Right cardiac atrium (tissue), 5 donors: Measurements from ENCODE around the gene CAMK2G. TPM values are rescaled to one million over a fixed set of nuclear protein-coding genes. Genes with fewer than 3 reads are reported as not detected.

Experiments
- ATAC-seq, 2 donors: fragments of 200-7000 bp; cut with Tn5 transposase; one replicate each; pipeline versions ENCODE4 v1.8.0 to v1.9.1; 2020; ENCODE audit warnings: moderate library complexity in 2 of 2, mild to moderate bottlenecking in 1 of 2
- DNase-seq, 3 donors: peaks; one replicate each; pipeline ENCODE4 v3.0.0-alpha.2; 2020
- H3K27ac ChIP-seq: one replicate; pipeline ENCODE4 v1.5.1; 2013; ENCODE audit warnings: mild to moderate bottlenecking, low read length, control low read depth, moderate library complexity
- H3K27me3 ChIP-seq: one replicate; pipeline ENCODE4 v1.6.1; 2013; ENCODE audit not compliant: control insufficient read depth, insufficient read depth
- H3K4me1 ChIP-seq: one replicate; pipeline ENCODE4 v1.6.1; 2013; ENCODE audit warnings: low read length; ENCODE audit not compliant: control insufficient read depth, insufficient read depth
- H3K4me3 ChIP-seq: one replicate; pipeline ENCODE4 v1.5.1; 2013; ENCODE audit warnings: low read length, control low read depth
- H3K9me3 ChIP-seq: one replicate; pipeline ENCODE4 v1.6.1; 2013; ENCODE audit warnings: low read length; ENCODE audit not compliant: control insufficient read depth
- WGBS: extraction: QIAGEN DNeasy Blood & Tissue Kit; methylation state at CpG from one replicate; pipeline ENCODE4 v1.1.7; 2013; 5-methylcytosine and 5-hydroxymethylcytosine counted together
- intact Hi-C, 4 donors: fragments of 100-400 bp; cut with DNase I; formaldehyde crosslinking; loops; one replicate each; pipeline versions ENCODE4 v1.11.0 to v1.14.0; 2022 to 2023
- polyA plus RNA-seq: library from polyadenylated mRNA; stranded (reverse); fragments of 200-250 nt; gene quantifications from one replicate; pipeline ENCODE4 v1.2.3, GENCODE V29; 2013
- total RNA-seq, 4 donors: library from RNA; stranded (reverse); fragmentation: NEBNext Ultra II Directional; extraction: Animal tissue kit (Norgen Biotek cat#: 25700); gene quantifications; one replicate each; pipeline ENCODE4 v1.2.1, GENCODE V29; 2021
- donor health status: healthy with polysubstance abuse.
- donor health status: DM: no; HTN: yes; CAD: no.
- donor health status: DM: no; HTN: no; CAD: no.
- donor health status: DM: no; HTN: yes; CAD: no; lungs with severe emphysema.
- donor health status: DM: yes; HTN: yes; CAD: no.

CAMK2G gene
- total and polyA plus RNA-seq, 5 donors, result 7.3 to 18.2 (median 13.2) TPM

DNA sequence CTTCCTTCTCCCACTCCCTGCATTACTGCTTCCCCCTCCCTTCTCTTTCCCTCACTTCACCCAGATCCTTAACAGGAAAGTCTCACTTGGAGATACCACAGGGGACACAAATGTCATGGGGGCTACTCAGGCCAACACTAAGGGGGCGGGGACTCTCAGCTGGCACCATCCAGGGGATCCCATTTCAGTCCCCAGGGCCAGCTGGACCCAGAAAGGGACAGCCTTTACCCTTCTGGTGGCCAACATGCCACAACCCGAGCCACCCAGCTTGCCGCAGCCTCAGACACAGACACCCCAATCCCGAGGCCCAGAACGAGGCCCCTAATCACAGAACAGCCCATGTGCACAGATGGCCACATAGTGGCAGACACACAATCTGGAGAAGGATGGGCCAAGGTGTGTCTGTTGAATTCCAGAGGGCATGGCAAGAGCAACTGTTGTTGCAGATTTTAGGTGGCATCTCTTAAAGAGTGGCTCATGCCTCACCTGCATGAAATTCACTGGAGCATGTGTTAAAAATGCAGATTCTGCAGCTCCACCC lies 5.6 kb downstream of the CAMK2G start:
- no peak for DNase-seq
- Histone ChIP-seq H3K9me3 (no peaks in the 10 kb centered on the region), H3K27me3 (no peaks in the 10 kb centered on the region), H3K4me1 (peaks cover 5% of the 10 kb centered on the region), H3K27ac (no peak overlapping the region), H3K4me3 (no peak overlapping the region)
- ATAC-seq, result no peak
- intact Hi-C loops, result no loop called here
- WGBS, result 81% methylated on average over 5 of the region's 5 CpGs

DNA sequence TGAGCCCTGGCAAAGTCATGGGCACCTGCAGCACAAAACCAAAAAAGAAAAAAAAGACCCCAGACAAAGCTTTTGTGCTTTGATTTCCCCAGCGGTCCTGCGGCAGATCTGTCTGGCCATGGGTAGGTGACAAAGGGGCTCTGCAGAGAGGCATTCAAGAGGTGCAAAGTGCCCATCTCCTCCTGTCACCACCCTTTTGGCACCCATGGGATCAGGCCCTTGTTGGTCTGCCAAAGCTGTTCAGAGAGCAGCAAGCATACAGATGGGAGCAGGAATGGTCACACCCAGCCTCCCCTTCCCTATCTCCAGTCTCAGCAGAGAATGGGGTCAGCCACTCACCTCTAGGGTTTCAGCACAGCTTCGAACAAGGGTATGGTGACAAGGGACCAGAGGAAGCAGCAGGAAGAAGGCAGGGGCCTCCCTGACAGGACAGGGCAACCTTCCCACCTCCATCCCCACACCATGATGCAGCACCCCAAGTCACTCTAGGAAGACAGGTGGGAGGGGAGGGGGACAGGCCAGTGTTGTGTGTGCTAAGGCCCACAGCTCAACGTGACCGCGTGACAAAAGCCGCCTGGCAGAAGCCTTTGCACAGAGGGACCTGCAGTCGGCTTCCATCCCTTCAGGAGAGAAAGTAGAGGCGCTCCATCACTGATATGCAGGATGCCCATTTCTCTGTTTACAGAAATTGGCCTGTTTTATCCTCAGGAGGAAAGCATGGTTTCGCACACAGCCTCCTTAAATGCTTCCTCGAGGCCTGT lies 6.3 kb downstream of the CAMK2G start:
- peak in 1 of 3 donors; percentile 23 for DNase-seq

DNA sequence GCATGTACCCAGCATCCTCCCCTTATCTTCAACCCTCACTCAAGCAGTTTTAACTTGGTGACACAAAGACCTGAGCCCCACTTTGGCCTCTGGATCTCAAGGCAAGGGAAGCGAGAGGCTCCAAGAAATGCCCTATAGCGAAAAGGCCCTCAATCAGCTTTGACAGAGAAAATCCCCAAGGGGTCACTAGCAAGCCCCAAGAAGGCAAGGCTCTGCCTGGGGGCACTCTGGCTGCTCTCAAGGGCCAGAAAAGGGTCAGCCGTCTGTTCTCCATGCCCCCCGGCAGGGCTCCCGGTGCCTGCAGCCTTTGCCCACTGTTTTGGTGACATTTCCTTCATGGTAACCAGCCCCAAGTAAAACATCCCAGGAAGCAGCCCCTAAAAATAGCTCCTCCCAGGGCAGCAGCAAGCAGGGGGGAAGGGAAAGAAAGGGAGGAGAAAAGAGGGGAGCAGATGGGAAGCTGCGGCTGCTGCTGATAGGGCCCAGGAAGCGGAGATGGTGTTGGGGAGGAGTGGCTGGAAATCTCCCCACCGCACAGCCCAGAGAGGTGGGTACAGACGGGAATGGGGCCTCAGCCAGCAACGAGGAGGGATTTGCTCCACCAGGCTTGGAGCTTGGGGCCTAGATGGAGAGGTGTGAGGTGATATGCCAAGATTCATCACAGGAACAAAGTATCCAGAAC lies 7.1 kb downstream of the CAMK2G start:
- no peaks in the 10 kb centered on the region for H3K27me3 ChIP-seq
- ATAC-seq, result peak; percentile 17 to 21
- no peak overlapping the region for H3K4me3 ChIP-seq
- peaks cover 5% of the 10 kb centered on the region for H3K4me1 ChIP-seq
- intact Hi-C loops, result no loop called here
- DNase-seq, result peak in 2 of 3 donors; percentile 23 to 61
- no peaks in the 10 kb centered on the region for H3K9me3 ChIP-seq
- no peak overlapping the region for H3K27ac ChIP-seq
- 42% methylated on average over 10 of the region's 10 CpGs for WGBS

More for the DNA sequence above, 6.3 kb downstream of the CAMK2G start:
- no peak overlapping the region for H3K27ac ChIP-seq
- H3K4me3 ChIP-seq, result no peak overlapping the region
- peaks cover 5% of the 10 kb centered on the region for H3K4me1 ChIP-seq
- peak; percentile 35 to 67 for ATAC-seq
- WGBS, result 69% methylated on average over 11 of the region's 11 CpGs
- intact Hi-C loops, result no loop called here
- H3K27me3 ChIP-seq, result no peaks in the 10 kb centered on the region
- no peaks in the 10 kb centered on the region for H3K9me3 ChIP-seq

GRCh38 chr10:73866621-73867020 lies 7.7 kb downstream of the CAMK2G start:
- WGBS, result 87% methylated on average over 7 of the region's 7 CpGs
- Histone ChIP-seq H3K27ac (peak overlapping the region; percentile 30), H3K4me3 (no peak overlapping the region), H3K4me1 (peaks cover 5% of the 10 kb centered on the region), H3K9me3 (no peaks in the 10 kb centered on the region), H3K27me3 (no peaks in the 10 kb centered on the region)
- ATAC-seq (no peak), DNase-seq (no peak)
- intact Hi-C loops, result no loop called here

- H3K4me3 ChIP-seq, result no peak overlapping the region
- intact Hi-C loops, result no loop called here
These were observed 8.6 kb downstream of the CAMK2G start for GRCh38 chr10:73865459-73866442.

DNA sequence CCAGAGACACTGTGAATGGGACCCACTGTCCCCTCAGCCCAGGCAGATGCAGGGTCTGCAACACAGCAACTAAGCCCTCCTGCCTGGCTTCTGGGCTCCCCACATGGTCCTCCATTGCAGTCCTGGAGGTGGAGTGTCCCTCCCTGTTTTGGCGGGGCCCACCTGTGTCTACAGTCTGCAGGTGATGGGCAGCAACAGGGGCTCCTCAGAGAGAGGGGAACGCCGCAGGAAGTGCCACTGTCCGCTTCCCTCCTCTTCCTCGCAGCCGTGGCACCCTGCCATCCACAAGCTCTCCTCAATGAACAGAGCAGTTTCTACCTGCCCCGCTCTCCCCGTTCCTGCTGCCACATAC lies 9.3 kb downstream of the CAMK2G start:
- peak in 1 of 2 donors; percentile 4 for ATAC-seq
- no peak overlapping the region for H3K4me3 ChIP-seq
- peaks cover 5% of the 10 kb centered on the region for H3K4me1 ChIP-seq
- no peaks in the 10 kb centered on the region for H3K27me3 ChIP-seq
- intact Hi-C loops, result no loop called here
- no peak overlapping the region for H3K27ac ChIP-seq
- DNase-seq, result peak in 1 of 3 donors; percentile 55
- 83% methylated on average over 8 of the region's 8 CpGs for WGBS
- H3K9me3 ChIP-seq, result no peaks in the 10 kb centered on the region

More at GRCh38 chr10:73865459-73866442, 8.6 kb downstream of the CAMK2G start:
- ATAC-seq (peak; percentile 48 to 70), DNase-seq (peak; percentile 45 to 81 (median 78))
- 62% methylated on average over 11 of the region's 11 CpGs for WGBS
- Histone ChIP-seq H3K27me3 (no peaks in the 10 kb centered on the region), H3K9me3 (no peaks in the 10 kb centered on the region), H3K4me1 (peaks cover 5% of the 10 kb centered on the region), H3K27ac (peak overlapping the region; percentile 71)

GRCh38 chr10:73864229-73864628 lies 10.1 kb downstream of the CAMK2G start:
- Histone ChIP-seq H3K27ac (no peak overlapping the region), H3K4me3 (no peak overlapping the region), H3K9me3 (no peaks in the 10 kb centered on the region), H3K4me1 (peaks cover 5% of the 10 kb centered on the region), H3K27me3 (no peaks in the 10 kb centered on the region)
- DNase-seq (no peak), ATAC-seq (no peak)
- 97% methylated on average over 4 of the region's 4 CpGs for WGBS
- intact Hi-C loops, result no loop called here

DNA sequence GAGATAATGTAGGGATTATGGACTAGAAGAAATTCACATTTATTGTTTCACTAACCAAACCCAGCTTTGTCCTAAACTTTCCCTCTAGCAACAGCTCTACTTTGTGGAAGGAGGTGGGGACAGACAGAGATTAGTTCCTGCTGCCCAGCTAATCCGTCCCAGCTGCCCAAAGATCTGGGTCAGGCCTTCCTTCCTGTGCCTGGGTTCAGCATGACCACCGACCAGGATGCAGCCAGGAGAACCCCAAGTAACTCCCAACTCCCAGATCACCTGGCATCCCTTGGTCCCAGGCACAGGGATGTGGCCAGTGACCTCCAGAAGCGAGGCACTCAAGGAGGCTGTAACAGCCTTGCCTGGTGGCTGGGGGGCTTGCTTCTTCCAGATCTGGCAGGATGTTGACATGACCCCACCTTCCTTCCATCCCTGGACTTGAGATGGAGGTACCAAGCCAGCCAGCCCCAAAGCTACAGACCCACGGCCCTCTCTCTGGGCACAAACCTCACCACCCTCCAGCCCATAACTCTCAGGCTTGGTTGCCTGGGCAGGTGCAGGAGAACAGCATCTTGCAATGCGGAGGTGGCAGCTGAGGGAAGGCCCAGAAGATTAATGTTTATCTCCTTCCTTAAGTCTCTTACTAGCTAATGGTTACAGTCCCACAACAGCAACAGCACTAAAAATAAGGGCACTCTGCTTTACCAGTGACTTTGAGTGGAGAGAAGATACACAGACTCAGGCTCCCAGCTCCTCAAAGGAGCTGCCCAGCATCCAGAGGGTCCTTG lies 11.1 kb downstream of the CAMK2G start:
- H3K9me3 ChIP-seq, result no peaks in the 10 kb centered on the region
- H3K4me3 ChIP-seq, result no peak overlapping the region
- DNase-seq (peak in 1 of 3 donors; percentile 4), ATAC-seq (no peak)
- WGBS, result 77% methylated on average over 5 of the region's 5 CpGs
- H3K27me3 ChIP-seq, result no peaks in the 10 kb centered on the region
- no peak overlapping the region for H3K27ac ChIP-seq
- peaks cover 4% of the 10 kb centered on the region for H3K4me1 ChIP-seq
- intact Hi-C loops, result no loop called here

- H3K27ac ChIP-seq, result no peak overlapping the region
- intact Hi-C loops, result no loop called here
- DNase-seq, result no peak
- no peaks in the 10 kb centered on the region for H3K27me3 ChIP-seq
- no peak overlapping the region for H3K4me3 ChIP-seq
- no peaks in the 10 kb centered on the region for H3K4me1 ChIP-seq
- H3K9me3 ChIP-seq, result no peaks in the 10 kb centered on the region
- 65% methylated on average over 8 of the region's 8 CpGs for WGBS
- ATAC-seq, result no peak
These were observed 12.3 kb downstream of the CAMK2G start for GRCh38 chr10:73862011-73862410.
